HG03095 (cell line): ENCODE data around the gene DGCR2.
"Not testable (repeated sequence)": the region's sequence is repeated elsewhere in the genome, so short reads cannot be mapped to it uniquely, and the experiment has no call there.

Experiments used
- ATAC-seq: cut with Tn5 transposase; IDR thresholded peaks from one replicate; pipeline ENCODE4 v1.9.1; 2021; ENCODE audit warnings: moderate library complexity; ENCODE audit not compliant: unreplicated experiment

Gene DGCR2

DNA sequence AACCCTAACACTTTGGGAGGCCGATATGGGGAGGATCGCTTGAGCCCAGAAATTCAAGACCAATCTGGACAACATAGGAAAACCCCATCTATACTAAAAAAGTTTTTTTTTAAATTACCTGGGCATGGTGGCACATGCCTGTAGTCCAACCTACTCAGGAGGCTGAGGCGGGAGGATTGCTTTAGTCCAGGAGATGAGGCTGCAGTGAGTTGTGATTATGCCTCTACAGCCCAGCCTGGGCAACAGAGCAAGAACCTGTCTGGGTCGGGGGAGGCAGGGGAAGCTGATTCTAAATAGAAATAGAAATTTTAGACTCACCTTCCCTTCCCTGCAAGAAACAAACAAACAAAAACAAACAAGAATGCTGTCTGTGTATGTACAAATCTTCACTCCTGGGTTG lies 133.3 kb downstream of the DGCR2 start:
- no peak for ATAC-seq

- ATAC-seq, result no peak
These were observed 134.4 kb downstream of the DGCR2 start for GRCh38 chr22:18987765-18988164.

- not testable (repeated sequence) for ATAC-seq
These were observed 135.1 kb downstream of the DGCR2 start for GRCh38 chr22:18987114-18987513.
